ENCODE results near the gene CEP131. TPM values are rescaled to one million over a fixed set of nuclear protein-coding genes. Genes with fewer than 3 reads are reported as not detected.

CEP131 gene
- total RNA-seq, 5 donors from 2014 or later (not counting 1 experiment from before 2014, with no cell fraction given), result 9.0 to 15.8 (median 11.2) TPM

- no peak for ATAC-seq (replicated peaks in 1 of 4)
- Mint-ChIP-seq H3K9me3 (no peaks in the 10 kb centered on the region), H3K4me3 (no peak overlapping the region), H3K36me3 (peaks cover 3% of the 10 kb centered on the region), H3K4me1 (no peaks in the 10 kb centered on the region), H3K27ac (no peak overlapping the region), H3K27me3 (no peaks in the 10 kb centered on the region)
- H3K9me3 ChIP-seq, result no peaks in the 10 kb centered on the region
- POLR2A ChIA-PET, result no interaction called here
- DNase-seq, result no peak
- CTCF ChIA-PET, result no interaction called here
- H3K36me3 ChIP-seq (ENCODE audit: control insufficient read depth in 2 of 2, extremely low read depth in 1 of 2, insufficient read depth in 1 of 2, low read length in 1 of 2), result peaks cover 6 to 14% of the 10 kb centered on the region in 2 donors
- no peak overlapping the region for H3K4me3 ChIP-seq (ENCODE audit: control insufficient read depth in 1 of 2, extremely low read depth in 1 of 2, low read length in 1 of 2)
- no peaks in the 10 kb centered on the region for H3K4me1 ChIP-seq (ENCODE audit: control insufficient read depth in 1 of 2, extremely low read depth in 1 of 2, insufficient read depth in 2 of 2, low read length in 2 of 2)
- H3K27me3 ChIP-seq (replicated peaks in 1 of 2; ENCODE audit: control insufficient read depth in 2 of 2, extremely low read depth in 1 of 2, insufficient read depth in 2 of 2, low read length in 1 of 2), result no peaks in the 10 kb centered on the region
- no peak overlapping the region for H3K27ac ChIP-seq (ENCODE audit: low read length)
- 93% methylated on average over 9 of the region's 12 CpGs for WGBS (ENCODE audit: insufficient coverage)
Observed at GRCh38 chr17:81206657-81207056, 16.1 kb downstream of the CEP131 start.

DNA sequence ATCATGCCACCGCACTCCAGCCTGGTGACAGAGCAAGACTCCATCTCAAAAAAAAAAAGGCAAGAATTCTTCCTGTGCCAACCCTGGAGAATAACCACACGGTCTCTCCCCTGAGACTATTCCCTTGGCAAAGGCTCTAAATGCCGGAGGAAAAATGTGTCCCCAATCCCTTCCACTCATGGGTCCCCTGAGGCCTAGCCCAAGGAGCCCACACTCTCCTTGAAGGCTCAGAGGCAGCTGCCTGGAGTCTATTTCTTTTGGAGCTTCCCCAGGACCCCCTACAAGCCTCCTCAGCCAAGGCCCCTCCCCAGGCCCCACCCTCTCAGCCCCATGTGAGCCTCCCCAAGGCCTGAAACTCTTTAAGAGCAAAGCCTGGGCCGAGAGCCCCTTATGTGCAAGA, 16.6 kb downstream of the CEP131 start:
- no peak overlapping the region for H3K4me3 Mint-ChIP-seq
- ATAC-seq (replicated peaks in 1 of 4) (no peak), DNase-seq (no peak)
- H3K36me3 ChIP-seq (ENCODE audit: control insufficient read depth in 2 of 2, extremely low read depth in 1 of 2, insufficient read depth in 1 of 2, low read length in 1 of 2), result peaks cover 9 to 14% of the 10 kb centered on the region in 2 donors
- no peak overlapping the region for H3K27ac ChIP-seq (ENCODE audit: low read length)
- H3K4me3 ChIP-seq (ENCODE audit: control insufficient read depth in 1 of 2, extremely low read depth in 1 of 2, low read length in 1 of 2), result no peak overlapping the region
- no peak overlapping the region for H3K27ac Mint-ChIP-seq
- 94% methylated on average over 4 of the region's 4 CpGs for whole genome bisulfite sequencing (ENCODE audit: insufficient coverage)
- no peaks in the 10 kb centered on the region for H3K4me1 Mint-ChIP-seq
- H3K27me3 Mint-ChIP-seq, result no peaks in the 10 kb centered on the region
- ChIA-PET POLR2A (no interaction called here), CTCF (no interaction called here)
- no peaks in the 10 kb centered on the region for H3K9me3 Mint-ChIP-seq
- peaks cover 3% of the 10 kb centered on the region for H3K36me3 Mint-ChIP-seq
- H3K9me3 ChIP-seq, result no peaks in the 10 kb centered on the region
- H3K27me3 ChIP-seq (replicated peaks in 1 of 2; ENCODE audit: control insufficient read depth in 2 of 2, extremely low read depth in 1 of 2, insufficient read depth in 2 of 2, low read length in 1 of 2), result no peaks in the 10 kb centered on the region
- no peaks in the 10 kb centered on the region for H3K4me1 ChIP-seq (ENCODE audit: control insufficient read depth in 1 of 2, extremely low read depth in 1 of 2, insufficient read depth in 2 of 2, low read length in 2 of 2)

DNA sequence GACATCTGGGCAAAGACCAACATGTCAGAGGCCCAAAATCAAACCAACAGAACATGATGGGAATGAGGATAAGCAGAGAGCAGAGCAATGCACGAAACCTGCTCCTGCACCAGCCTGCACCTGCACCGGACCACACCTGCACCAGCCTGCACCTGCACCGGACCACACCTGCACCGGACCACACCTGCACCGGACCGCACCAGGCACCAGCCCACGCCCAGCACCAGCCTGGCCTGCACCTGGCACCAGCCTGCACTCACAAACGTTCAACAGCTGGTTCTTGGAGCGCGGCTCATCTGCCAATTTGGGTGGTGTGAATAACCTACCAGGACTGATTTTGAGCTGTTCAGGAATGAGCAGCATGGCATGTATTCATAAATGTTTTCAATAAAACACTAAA, 18.2 kb downstream of the CEP131 start:
- DNase-seq (no peak), ATAC-seq (replicated peaks in 1 of 4) (no peak)
- Histone ChIP-seq H3K4me1 (ENCODE audit: control insufficient read depth in 1 of 2, extremely low read depth in 1 of 2, insufficient read depth in 2 of 2, low read length in 2 of 2) (no peaks in the 10 kb centered on the region), H3K27me3 (replicated peaks in 1 of 2; ENCODE audit: control insufficient read depth in 2 of 2, extremely low read depth in 1 of 2, insufficient read depth in 2 of 2, low read length in 1 of 2) (no peaks in the 10 kb centered on the region), H3K4me3 (ENCODE audit: control insufficient read depth in 1 of 2, extremely low read depth in 1 of 2, low read length in 1 of 2) (no peak overlapping the region), H3K36me3 (ENCODE audit: control insufficient read depth in 2 of 2, extremely low read depth in 1 of 2, insufficient read depth in 1 of 2, low read length in 1 of 2) (peaks cover 9 to 20% of the 10 kb centered on the region in 2 donors), H3K27ac (ENCODE audit: low read length) (no peak overlapping the region), H3K9me3 (no peaks in the 10 kb centered on the region)
- Mint-ChIP-seq H3K27ac (no peak overlapping the region), H3K36me3 (peaks cover 3% of the 10 kb centered on the region), H3K27me3 (no peaks in the 10 kb centered on the region), H3K4me3 (no peak overlapping the region), H3K4me1 (no peaks in the 10 kb centered on the region), H3K9me3 (no peaks in the 10 kb centered on the region)
- POLR2A ChIA-PET, result no interaction called here
- 98% methylated on average over 7 of the region's 10 CpGs for WGBS (ENCODE audit: insufficient coverage)
- CTCF ChIA-PET, result no interaction called here

DNA sequence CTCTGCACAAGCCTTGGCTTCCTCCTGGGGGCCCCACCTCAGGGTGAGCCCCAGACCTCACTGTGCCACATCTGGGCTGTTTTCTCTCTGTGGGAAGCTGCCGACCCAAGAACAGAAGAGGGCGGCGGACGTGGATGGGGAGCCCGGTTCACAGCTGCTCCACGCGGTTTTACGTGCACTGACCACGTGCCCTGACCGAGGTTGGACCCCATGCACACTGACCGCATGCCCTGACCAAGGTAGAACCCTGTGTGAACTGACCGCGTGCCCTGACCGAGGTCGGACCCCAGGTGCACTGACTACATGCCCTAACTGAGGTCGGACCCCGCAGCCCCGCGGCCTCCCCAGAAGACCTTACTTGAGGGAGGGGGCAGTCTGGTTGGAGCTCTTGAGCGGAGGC, 19.6 kb downstream of the CEP131 start:
- H3K4me1 Mint-ChIP-seq, result no peaks in the 10 kb centered on the region

GRCh38 chr17:81202318-81202717, 20.4 kb downstream of the CEP131 start:
- Histone ChIP-seq H3K9me3 (no peaks in the 10 kb centered on the region), H3K4me1 (ENCODE audit: control insufficient read depth in 1 of 2, extremely low read depth in 1 of 2, insufficient read depth in 2 of 2, low read length in 2 of 2) (no peaks in the 10 kb centered on the region), H3K27me3 (replicated peaks in 1 of 2; ENCODE audit: control insufficient read depth in 2 of 2, extremely low read depth in 1 of 2, insufficient read depth in 2 of 2, low read length in 1 of 2) (no peaks in the 10 kb centered on the region), H3K4me3 (ENCODE audit: control insufficient read depth in 1 of 2, extremely low read depth in 1 of 2, low read length in 1 of 2) (no peak overlapping the region), H3K36me3 (ENCODE audit: control insufficient read depth in 2 of 2, extremely low read depth in 1 of 2, insufficient read depth in 1 of 2, low read length in 1 of 2) (peaks cover 11 to 23% of the 10 kb centered on the region in 2 donors), H3K27ac (ENCODE audit: low read length) (no peak overlapping the region)
- no peak overlapping the region for H3K4me3 Mint-ChIP-seq
- H3K4me1 Mint-ChIP-seq, result no peaks in the 10 kb centered on the region
- ChIA-PET CTCF (no interaction called here), POLR2A (no interaction called here)
- H3K27ac Mint-ChIP-seq, result no peak overlapping the region
- 86% methylated on average over 6 of the region's 10 CpGs for WGBS (ENCODE audit: insufficient coverage)
- H3K36me3 Mint-ChIP-seq, result no peaks in the 10 kb centered on the region
- ATAC-seq (replicated peaks in 1 of 4) (no peak), DNase-seq (no peak)
- H3K9me3 Mint-ChIP-seq, result no peaks in the 10 kb centered on the region
- no peaks in the 10 kb centered on the region for H3K27me3 Mint-ChIP-seq

More for the DNA sequence above, 19.6 kb downstream of the CEP131 start:
- no peak overlapping the region for H3K27ac ChIP-seq (ENCODE audit: low read length)
- no peaks in the 10 kb centered on the region for H3K9me3 ChIP-seq
- H3K27me3 ChIP-seq (replicated peaks in 1 of 2; ENCODE audit: control insufficient read depth in 2 of 2, extremely low read depth in 1 of 2, insufficient read depth in 2 of 2, low read length in 1 of 2), result no peaks in the 10 kb centered on the region
- no peak overlapping the region for H3K4me3 ChIP-seq (ENCODE audit: control insufficient read depth in 1 of 2, extremely low read depth in 1 of 2, low read length in 1 of 2)
- Mint-ChIP-seq H3K9me3 (no peaks in the 10 kb centered on the region), H3K36me3 (no peaks in the 10 kb centered on the region), H3K27me3 (no peaks in the 10 kb centered on the region), H3K4me3 (no peak overlapping the region), H3K27ac (no peak overlapping the region)
- peaks cover 9 to 23% of the 10 kb centered on the region in 2 donors for H3K36me3 ChIP-seq (ENCODE audit: control insufficient read depth in 2 of 2, extremely low read depth in 1 of 2, insufficient read depth in 1 of 2, low read length in 1 of 2)
- ChIA-PET POLR2A (no interaction called here), CTCF (no interaction called here)
- ATAC-seq (replicated peaks in 1 of 4), result no peak
- WGBS (ENCODE audit: insufficient coverage), result 96% methylated on average over 20 of the region's 20 CpGs
- no peaks in the 10 kb centered on the region for H3K4me1 ChIP-seq (ENCODE audit: control insufficient read depth in 1 of 2, extremely low read depth in 1 of 2, insufficient read depth in 2 of 2, low read length in 2 of 2)
- no peak for DNase-seq

DNA sequence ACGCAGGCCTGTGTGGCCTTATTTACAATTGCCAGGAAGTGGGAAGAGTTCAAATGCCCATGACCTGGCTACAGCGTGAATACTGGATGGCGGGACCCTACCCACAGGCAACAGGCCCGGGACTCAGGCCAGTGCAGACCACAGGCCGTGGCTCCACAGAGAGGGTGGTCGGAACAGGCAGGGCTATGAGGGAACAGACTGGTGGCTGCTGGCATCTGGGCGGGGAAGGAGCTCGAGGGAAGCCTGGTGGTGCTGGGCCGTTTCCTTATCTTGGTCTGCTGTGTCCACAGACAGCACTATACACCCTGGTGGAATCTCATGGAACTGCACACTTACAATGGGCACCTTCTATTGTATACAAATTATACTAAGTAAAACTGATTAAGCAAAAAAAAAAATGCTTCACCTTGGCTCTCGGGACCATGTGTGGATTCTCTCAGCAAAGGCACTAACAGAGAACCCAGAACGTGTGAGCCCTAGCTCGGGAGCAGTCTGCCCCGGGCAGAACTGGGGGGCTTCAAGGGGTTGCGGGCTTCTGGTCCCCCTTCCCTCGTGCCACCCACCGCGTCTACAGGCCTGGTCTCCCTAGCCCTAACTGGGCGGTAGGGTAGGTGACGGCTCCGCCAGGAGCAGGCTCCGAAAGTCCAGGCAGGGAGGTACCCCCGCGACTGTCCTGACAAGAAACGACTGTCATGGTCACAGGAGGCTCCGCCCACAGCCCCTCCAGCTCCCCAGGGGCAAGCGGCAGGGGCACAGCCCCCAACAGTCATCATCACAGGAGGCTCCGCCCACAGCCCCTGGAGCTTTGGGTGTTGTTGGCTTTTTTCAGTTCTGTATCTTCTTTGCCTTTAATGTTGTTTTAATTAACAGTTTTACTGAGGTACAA, 21.8 kb downstream of the CEP131 start:
- no peak overlapping the region for H3K27ac Mint-ChIP-seq
- POLR2A ChIA-PET, result no interaction called here
- WGBS (ENCODE audit: insufficient coverage), result 92% methylated on average over 18 of the region's 27 CpGs
- H3K4me1 Mint-ChIP-seq, result no peaks in the 10 kb centered on the region
- Histone ChIP-seq H3K4me3 (ENCODE audit: control insufficient read depth in 1 of 2, extremely low read depth in 1 of 2, low read length in 1 of 2) (no peak overlapping the region), H3K9me3 (no peaks in the 10 kb centered on the region), H3K36me3 (ENCODE audit: control insufficient read depth in 2 of 2, extremely low read depth in 1 of 2, insufficient read depth in 1 of 2, low read length in 1 of 2) (peaks cover 5 to 15% of the 10 kb centered on the region in 2 donors), H3K27me3 (replicated peaks in 1 of 2; ENCODE audit: control insufficient read depth in 2 of 2, extremely low read depth in 1 of 2, insufficient read depth in 2 of 2, low read length in 1 of 2) (no peaks in the 10 kb centered on the region), H3K27ac (ENCODE audit: low read length) (no peak overlapping the region), H3K4me1 (ENCODE audit: control insufficient read depth in 1 of 2, extremely low read depth in 1 of 2, insufficient read depth in 2 of 2, low read length in 2 of 2) (no peaks in the 10 kb centered on the region)
- no peaks in the 10 kb centered on the region for H3K36me3 Mint-ChIP-seq
- H3K4me3 Mint-ChIP-seq, result no peak overlapping the region
- CTCF ChIA-PET, result interaction anchor here in 1 of 2 donors (0.6 kb wide), 1 partner anchor 41 kb away, joined by 3 read pairs; no protein-coding TSS in a partner anchor
- no peaks in the 10 kb centered on the region for H3K27me3 Mint-ChIP-seq
- H3K9me3 Mint-ChIP-seq, result no peaks in the 10 kb centered on the region
- peak in 4 of 35 experiments; percentile 17 to 34 (median 26) for DNase-seq
- peak in 2 of 4 experiments; percentile 35 to 39 for ATAC-seq (replicated peaks in 1 of 4)
